K562 (cell line): ENCODE data around the gene GJC2. TPM values are rescaled to one million over a fixed set of nuclear protein-coding genes. Genes with fewer than 3 reads are reported as not detected.

Experiments used
- ATF1 ChIP-seq, 2 experiments: fragments of 450-650 bp in 1 of 2; IDR thresholded peaks; 2 replicates each; pipeline ENCODE4 v1.6.1; 2016; ENCODE audit warnings: missing compliant biosample characterization in 1 of 2, missing genetic modification characterization in 1 of 2
- ATF6 ChIP-seq: sonication (generic); formaldehyde crosslinking; IDR thresholded peaks from 2 replicates; pipeline ENCODE4 v1.4.0; 2020; ENCODE audit warnings: mild to moderate bottlenecking, missing genetic modification reagents
- BRF1 ChIP-seq: IDR thresholded peaks from 3 replicates; pipeline ENCODE4 v1.6.1; 2011; ENCODE audit warnings: borderline replicate concordance, mild to moderate bottlenecking; ENCODE audit not compliant: insufficient read length; ENCODE audit errors: extremely low read depth
- BRF2 ChIP-seq: IDR thresholded peaks from 3 replicates; pipeline ENCODE4 v1.6.1; 2011; ENCODE audit warnings: borderline replicate concordance, mild to moderate bottlenecking; ENCODE audit not compliant: insufficient read length, insufficient read depth
- C11orf30 ChIP-seq: fragments of 450-650 bp; IDR thresholded peaks from 2 replicates; pipeline ENCODE4 v1.6.1; 2016; ENCODE audit warnings: low read depth, mild to moderate bottlenecking
- E2F5 ChIP-seq: sonication (generic); formaldehyde crosslinking; IDR thresholded peaks from 2 replicates; pipeline ENCODE4 v1.8.0; 2022; ENCODE audit warnings: mild to moderate bottlenecking, missing genetic modification reagents
- HMBOX1 ChIP-seq: sonication (generic); IDR thresholded peaks from 2 replicates; pipeline ENCODE4 v1.6.1; 2016
- KDM1A ChIP-seq, 2 experiments: fragments of 450-650 bp; IDR thresholded peaks; 2 replicates each; pipeline ENCODE4 v1.6.1; 2016; ENCODE audit warnings: mild to moderate bottlenecking in 2 of 2
- MCM3 ChIP-seq: fragments of 450-650 bp; IDR thresholded peaks from 2 replicates; pipeline ENCODE4 v1.6.1; 2016
- MTF1 ChIP-seq: fragments of 250-450 bp; sonication (Bioruptor Pico); IDR thresholded peaks from 2 replicates; pipeline ENCODE4 v1.9.0; 2021; ENCODE audit warnings: moderate library complexity, mild to moderate bottlenecking, inconsistent platforms, borderline replicate concordance
- NCOR1 ChIP-seq: fragments of 450-650 bp; IDR thresholded peaks from 2 replicates; pipeline ENCODE4 v1.6.1; 2016; ENCODE audit warnings: mild to moderate bottlenecking, moderate library complexity
- NR2F6 ChIP-seq: fragments of 450-650 bp; formaldehyde crosslinking; IDR thresholded peaks from 2 replicates; pipeline ENCODE4 v1.4.0; 2020; ENCODE audit warnings: mild to moderate bottlenecking
- SNAPC5 ChIP-seq: fragments of 250-450 bp; sonication (Bioruptor Pico); IDR thresholded peaks from 2 replicates; pipeline ENCODE4 v1.8.0; 2021; ENCODE audit warnings: moderate library complexity, mild to moderate bottlenecking, inconsistent platforms
- THRB ChIP-seq: fragments of 450-650 bp; formaldehyde crosslinking; conservative IDR thresholded peaks from 2 replicates; pipeline ENCODE4 v1.4.0; 2022; ENCODE audit warnings: mild to moderate bottlenecking, missing genetic modification characterization
- TSHZ1 ChIP-seq: fragments of 250-450 bp; sonication (Bioruptor Pico); IDR thresholded peaks from 2 replicates; pipeline ENCODE4 v1.4.0; 2020; ENCODE audit warnings: mild to moderate bottlenecking, moderate library complexity
- ZNF584 ChIP-seq: fragments of 200-800 bp; sonication (Bioruptor generic); IDR thresholded peaks from 2 replicates; pipeline ENCODE4 v1.6.1; 2016; ENCODE audit warnings: low read depth, mild to moderate bottlenecking, missing genetic modification characterization, missing compliant biosample characterization
- polyA plus RNA-seq, 8 experiments: library from polyadenylated mRNA; depleted of rRNA in 4 of 8; stranded (reverse) in 5 of 8; unstranded in 3 of 8; fragments of >200 nt; fragmentation: Nextera tagmentation in 2 of 8; fragmentation: Illumina TruSeq in 1 of 8; extraction: Ambion mirVana in 2 of 8; extraction: Trizol in 1 of 8; gene quantifications; 2 replicates each; pipeline versions ENCODE4 v1.2.1 to v1.2.3, GENCODE V29; 2011 to 2014; ENCODE audit warnings: inconsistent platforms in 1 of 8, missing spikeins in 1 of 8
- total RNA-seq, 7 experiments: library from RNA; depleted of rRNA in 6 of 7; stranded (reverse); fragments of >200 nt in 6 of 7; fragmentation: Illumina TruSeq in 2 of 7; extraction: Trizol in 2 of 7; gene quantifications; 2 replicates each; pipeline versions ENCODE4 v1.2.1 to v1.2.3, GENCODE V29; 2011 to 2021; ENCODE audit warnings: low replicate concordance in 1 of 7

GJC2 gene
- total and polyA plus RNA-seq, 9 of the 15 experiments (the other 6 are each of a cell fraction or from before 2014, with no cell fraction given) = 0.03 to 0.62 (median 0.11) TPM; not detected in 2

- no peak for TF ChIP-seq TSHZ1 (CRISPR knock-in tag)
- peak; percentile 52; the same call in 1 of the 2 replicates for TF ChIP-seq THRB (CRISPR knock-in tag)
- TF ChIP-seq MCM3 = no peak
- TF ChIP-seq ATF1 (CRISPR knock-in tag; IDR thresholded peaks at IDR 0.05) = peak; percentile 100
- peak; percentile 100 for TF ChIP-seq ATF1 (tag; IDR thresholded peaks at IDR 0.05)
- no peak for TF ChIP-seq ATF6 (CRISPR knock-in tag)
- peak; percentile 99 for TF ChIP-seq C11orf30
- TF ChIP-seq NCOR1 = no peak
- no peak for TF ChIP-seq HMBOX1
- no peak for TF ChIP-seq KDM1A (IDR thresholded peaks at IDR 0.05)
- no peak for TF ChIP-seq E2F5 (CRISPR knock-in tag)
- TF ChIP-seq NR2F6 (CRISPR knock-in tag) = no peak
- TF ChIP-seq ZNF584 (CRISPR knock-in tag) = no peak
- no peak for TF ChIP-seq MTF1
- no peak for TF ChIP-seq SNAPC5
- TF ChIP-seq BRF1 = no peak
- no peak for TF ChIP-seq BRF2
Observed at GRCh38 chr1:228109073-228109961, 40.4 kb upstream of the GJC2 start, which contains the start of gene MRPL55 (continued).
